Right atrium auricular region (tissue), 2 donors: Measurements from ENCODE around the gene KAT14. TPM values are rescaled to one million over a fixed set of nuclear protein-coding genes. Genes with fewer than 3 reads are reported as not detected.
"Not testable (repeated sequence)": the region's sequence is repeated elsewhere in the genome, so short reads cannot be mapped to it uniquely, and the experiment has no call there.

Experiments
- DNase-seq: peaks from one replicate; pipeline ENCODE4 v3.0.0-alpha.2; 2019; ENCODE audit warnings: low spot score
- H3K27ac ChIP-seq, 2 donors: fragments of 200-600 bp; sonication (generic); 1 replicate in 1 of 2; 2 replicates in 1 of 2; pipeline ENCODE4 v1.5.1; 2016 to 2019
- H3K27me3 ChIP-seq, 2 donors: fragments of 200-600 bp; sonication (generic); one replicate each; pipeline versions ENCODE4 v1.5.1 to v1.6.0; 2017 to 2019
- H3K36me3 ChIP-seq: fragments of 200-600 bp; sonication (generic); one replicate; pipeline ENCODE4 v1.5.1; 2016
- H3K4me1 ChIP-seq, 2 donors: fragments of 200-600 bp; sonication (generic); one replicate each; pipeline versions ENCODE4 v1.5.1 to v1.6.0; 2017 to 2019
- H3K4me3 ChIP-seq, 2 donors: fragments of 200-600 bp; sonication (generic); 1 replicate in 1 of 2; 2 replicates in 1 of 2; pipeline ENCODE4 v1.5.1; 2017 to 2019; ENCODE audit warnings: mild to moderate bottlenecking in 1 of 2, moderate library complexity in 1 of 2
- H3K9me3 ChIP-seq, 2 donors: fragments of 200-600 bp; sonication (generic); one replicate each; pipeline ENCODE4 v1.5.1; 2019
- total RNA-seq, 2 donors: library from RNA; depleted of rRNA; stranded (reverse); fragments of >200 nt; gene quantifications; one replicate each; pipeline ENCODE4 v1.1.0, GENCODE V29; 2016
- TF ChIP-seq, protein P1 (sequence below), 2 donors: fragments of 200-600 bp; sonication (generic); IDR thresholded peaks; one replicate each; pipeline ENCODE4 v1.5.1; 2019; ENCODE audit warnings: antibody characterized with exemption in 2 of 2

The KAT14 gene
- total RNA-seq, 2 donors from 2014 or later: 8.0 to 9.1 TPM

DNA sequence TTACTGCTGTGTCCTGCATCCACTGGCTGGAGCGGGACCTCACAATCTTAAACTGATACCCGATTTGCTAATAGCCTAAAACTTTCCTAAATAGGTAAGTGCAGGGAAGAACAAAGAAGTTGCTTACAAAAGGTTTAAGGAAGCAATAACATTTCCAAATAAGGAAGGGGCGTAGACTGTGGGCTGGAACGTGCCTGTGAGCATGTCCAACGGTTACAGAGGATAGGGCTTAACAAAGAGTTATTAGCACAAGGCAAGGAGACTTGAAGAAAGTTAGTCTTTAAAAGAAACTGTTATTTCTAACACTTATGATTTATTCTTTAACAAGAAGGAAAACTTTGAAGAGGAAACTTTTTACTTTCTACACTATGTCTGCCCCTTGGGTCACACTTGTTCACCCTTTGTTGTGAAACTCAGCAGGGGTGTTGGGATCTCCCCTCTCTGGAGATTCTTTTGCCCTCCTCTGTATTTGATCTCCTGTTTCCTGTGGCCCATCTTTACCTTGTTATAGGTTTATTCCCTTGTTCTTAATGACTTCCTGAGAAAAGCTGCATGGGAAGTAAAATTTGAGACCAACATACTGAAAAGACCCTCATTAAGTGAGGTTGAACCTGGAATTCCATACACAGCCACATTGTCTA lies 28.7 kb downstream of the KAT14 start:
- DNase-seq: no peak
- Histone ChIP-seq H3K27me3 (no peaks in the 10 kb centered on the region), H3K9me3 (no peaks in the 10 kb centered on the region), H3K4me1 (peaks cover 0 to 7% of the 10 kb centered on the region in 2 donors), H3K36me3 (peaks cover 32% of the 10 kb centered on the region), H3K4me3 (no peak overlapping the region), H3K27ac (no peak overlapping the region)
- TF ChIP-seq, protein P1, sequence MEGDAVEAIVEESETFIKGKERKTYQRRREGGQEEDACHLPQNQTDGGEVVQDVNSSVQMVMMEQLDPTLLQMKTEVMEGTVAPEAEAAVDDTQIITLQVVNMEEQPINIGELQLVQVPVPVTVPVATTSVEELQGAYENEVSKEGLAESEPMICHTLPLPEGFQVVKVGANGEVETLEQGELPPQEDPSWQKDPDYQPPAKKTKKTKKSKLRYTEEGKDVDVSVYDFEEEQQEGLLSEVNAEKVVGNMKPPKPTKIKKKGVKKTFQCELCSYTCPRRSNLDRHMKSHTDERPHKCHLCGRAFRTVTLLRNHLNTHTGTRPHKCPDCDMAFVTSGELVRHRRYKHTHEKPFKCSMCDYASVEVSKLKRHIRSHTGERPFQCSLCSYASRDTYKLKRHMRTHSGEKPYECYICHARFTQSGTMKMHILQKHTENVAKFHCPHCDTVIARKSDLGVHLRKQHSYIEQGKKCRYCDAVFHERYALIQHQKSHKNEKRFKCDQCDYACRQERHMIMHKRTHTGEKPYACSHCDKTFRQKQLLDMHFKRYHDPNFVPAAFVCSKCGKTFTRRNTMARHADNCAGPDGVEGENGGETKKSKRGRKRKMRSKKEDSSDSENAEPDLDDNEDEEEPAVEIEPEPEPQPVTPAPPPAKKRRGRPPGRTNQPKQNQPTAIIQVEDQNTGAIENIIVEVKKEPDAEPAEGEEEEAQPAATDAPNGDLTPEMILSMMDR (IDR thresholded peaks at IDR 0.05): no peak

DNA sequence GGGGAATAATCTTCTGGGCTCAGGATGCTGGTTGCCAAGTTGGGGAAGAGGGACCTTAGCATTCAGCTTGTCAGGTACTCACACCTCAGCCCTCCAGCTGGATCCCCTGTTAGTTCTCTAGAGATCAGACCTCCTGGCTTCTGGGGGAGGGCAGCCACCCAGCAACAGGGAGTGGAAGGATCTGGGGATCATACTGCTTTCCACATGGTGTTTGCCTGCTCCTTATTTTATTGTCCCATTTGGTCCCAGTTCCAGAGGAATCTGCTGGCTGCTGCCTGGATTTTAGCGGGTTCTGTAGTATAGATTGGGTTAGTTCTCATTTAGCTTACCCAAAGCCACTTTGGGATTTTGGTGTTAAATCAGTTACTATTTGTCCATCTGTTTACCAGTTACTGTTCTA lies 29.3 kb downstream of the KAT14 start:
- DNase-seq: no peak
- H3K9me3 ChIP-seq: no peaks in the 10 kb centered on the region
- H3K36me3 ChIP-seq: peaks cover 27% of the 10 kb centered on the region
- no peaks in the 10 kb centered on the region for H3K27me3 ChIP-seq
- H3K27ac ChIP-seq: no peak overlapping the region
- H3K4me3 ChIP-seq: no peak overlapping the region
- peaks cover 0 to 7% of the 10 kb centered on the region in 2 donors for H3K4me1 ChIP-seq
- TF ChIP-seq, protein P1 (IDR thresholded peaks at IDR 0.05): no peak

DNA sequence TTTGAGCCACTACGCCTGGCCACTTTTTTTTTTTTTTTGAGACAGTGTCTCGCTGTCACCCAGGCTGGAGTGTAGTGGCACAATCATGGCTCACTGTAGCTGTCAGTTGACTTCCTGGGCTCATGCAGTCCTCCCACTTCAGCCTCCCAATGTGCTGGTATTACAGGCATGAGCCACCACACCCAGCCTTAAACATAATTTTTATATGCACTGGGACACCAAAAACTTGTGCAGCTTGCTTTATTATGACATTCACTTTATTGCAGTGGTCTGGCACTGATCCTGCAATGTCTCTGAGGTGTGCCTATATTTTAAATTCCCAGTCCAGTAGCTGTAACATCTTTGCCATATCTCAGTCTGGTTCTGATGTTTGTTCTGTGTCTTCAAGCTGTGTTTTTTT lies 34.7 kb downstream of the KAT14 start:
- no peaks in the 10 kb centered on the region for H3K4me1 ChIP-seq
- no peak overlapping the region for H3K4me3 ChIP-seq
- no peak for DNase-seq
- TF ChIP-seq, protein P1 (IDR thresholded peaks at IDR 0.05): no peak
- no peak overlapping the region for H3K27ac ChIP-seq
- H3K36me3 ChIP-seq: peaks cover 7% of the 10 kb centered on the region
- no peaks in the 10 kb centered on the region for H3K27me3 ChIP-seq
- no peaks in the 10 kb centered on the region for H3K9me3 ChIP-seq

DNA sequence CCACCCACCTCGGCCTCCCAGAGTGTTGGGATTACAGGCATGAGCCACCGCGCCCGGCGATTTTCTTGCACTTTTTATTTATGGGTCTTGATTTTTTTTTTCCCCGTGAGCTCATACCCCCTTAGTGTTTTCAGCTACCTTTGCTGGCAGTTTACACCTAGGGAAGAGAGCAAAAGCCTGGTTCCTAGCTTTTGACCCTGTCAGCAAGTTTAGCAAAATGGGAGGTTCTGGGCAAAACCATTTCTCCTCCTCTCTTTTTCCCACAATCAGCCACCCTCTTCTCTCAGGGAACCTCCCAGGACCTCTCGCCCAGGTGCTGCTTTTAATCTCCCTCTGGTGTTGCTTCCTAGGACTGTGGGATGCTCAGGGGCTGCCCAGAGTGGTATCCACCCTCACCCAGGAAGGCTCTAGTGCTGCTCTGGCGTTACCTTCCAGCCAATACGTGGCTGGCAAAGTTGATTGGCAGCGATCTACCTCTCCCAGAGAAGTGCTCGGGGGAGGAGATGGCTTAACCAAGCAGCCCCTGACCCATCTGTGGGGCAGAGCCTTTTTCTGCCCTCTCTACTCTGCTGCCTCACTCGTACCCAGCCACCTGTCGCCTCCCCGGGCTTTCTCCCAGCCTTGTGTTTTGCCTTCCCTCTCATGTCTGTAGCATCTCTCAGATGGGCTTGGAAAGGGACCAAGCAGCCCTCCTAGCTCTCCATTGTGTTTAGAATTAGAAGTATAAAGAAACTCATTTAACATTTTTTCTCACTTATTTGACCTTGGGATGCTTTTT lies 37.4 kb downstream of the KAT14 start:
- TF ChIP-seq, protein P1 (IDR thresholded peaks at IDR 0.05): no peak
- H3K27me3 ChIP-seq: no peaks in the 10 kb centered on the region
- no peak for DNase-seq
- peaks cover 0 to 4% of the 10 kb centered on the region in 2 donors for H3K9me3 ChIP-seq
- H3K4me3 ChIP-seq: no peak overlapping the region
- no peak overlapping the region for H3K27ac ChIP-seq
- H3K36me3 ChIP-seq: peaks cover 12% of the 10 kb centered on the region
- no peaks in the 10 kb centered on the region for H3K4me1 ChIP-seq

DNA sequence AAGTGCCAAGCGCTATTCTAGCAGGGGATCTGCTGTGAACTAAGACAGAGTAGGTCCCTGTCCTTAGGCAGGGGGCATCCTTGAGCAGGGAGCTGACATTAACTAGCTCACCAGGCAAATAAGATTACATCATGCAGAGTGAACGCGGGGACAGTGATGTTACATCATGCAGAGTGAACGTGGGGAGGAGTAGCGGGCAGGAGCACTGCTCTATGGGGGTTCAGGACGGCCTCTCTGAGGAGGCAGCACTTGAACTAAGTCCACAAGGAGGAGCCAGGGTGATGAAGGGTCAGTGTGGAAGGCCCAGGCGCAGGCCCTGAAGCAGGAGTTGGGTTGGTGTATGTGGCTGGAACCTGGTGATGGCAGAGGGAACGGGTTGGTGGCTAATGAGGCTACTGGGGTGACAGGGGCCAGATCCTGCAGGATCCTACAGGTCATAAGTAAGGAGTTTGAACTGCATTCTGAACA lies 38.7 kb downstream of the KAT14 start:
- H3K36me3 ChIP-seq: peaks cover 13% of the 10 kb centered on the region
- H3K4me1 ChIP-seq: no peaks in the 10 kb centered on the region
- no peaks in the 10 kb centered on the region for H3K27me3 ChIP-seq
- DNase-seq: no peak
- H3K9me3 ChIP-seq: peaks cover 0 to 6% of the 10 kb centered on the region in 2 donors
- H3K4me3 ChIP-seq: no peak overlapping the region
- H3K27ac ChIP-seq: no peak overlapping the region
- TF ChIP-seq, protein P1 (IDR thresholded peaks at IDR 0.05): no peak

DNA sequence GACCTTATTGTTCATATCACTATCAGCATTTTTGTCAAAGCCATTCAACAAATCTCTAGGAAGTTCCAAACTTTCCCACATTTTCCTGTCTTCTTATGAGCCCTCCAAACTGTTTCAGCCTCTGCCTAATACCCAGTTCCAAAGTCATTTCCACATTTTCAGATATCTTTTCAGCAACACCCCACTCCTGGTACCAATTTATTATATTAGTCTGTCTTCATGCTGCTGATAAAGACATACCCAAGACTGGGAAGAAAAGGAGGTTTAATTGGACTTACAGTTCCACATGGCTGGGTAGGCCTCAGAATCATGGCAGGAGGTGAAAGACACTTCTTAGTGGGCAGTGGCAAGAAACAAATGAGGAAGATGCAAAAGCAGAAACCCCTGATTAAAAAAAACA lies 42.7 kb downstream of the KAT14 start:
- not testable (repeated sequence) for H3K9me3 ChIP-seq, H3K4me3 ChIP-seq, H3K4me1 ChIP-seq, H3K27me3 ChIP-seq, DNase-seq, H3K27ac ChIP-seq
- H3K36me3 ChIP-seq: peaks cover 37% of the 10 kb centered on the region
